ENCODE measurements around the gene DNAJC6.

DNAJC6 gene

GRCh38 chr1:65297706-65298105 lies 11.6 kb upstream of the DNAJC6 start:
- FAIRE-seq: no peak

- FAIRE-seq: no peak
Observed at GRCh38 chr1:65299328-65299727, 10.0 kb upstream of the DNAJC6 start.

- FAIRE-seq: no peak
Observed at GRCh38 chr1:65308781-65309303, 501 bp upstream of the DNAJC6 start.

- no peak for FAIRE-seq
Observed at GRCh38 chr1:65310078-65310587, 790 bp downstream of the DNAJC6 start.

GRCh38 chr1:65311760-65312159 lies 2.4 kb downstream of the DNAJC6 start:
- FAIRE-seq: no peak

- no peak for FAIRE-seq
Observed at GRCh38 chr1:65316233-65316632, 6.9 kb downstream of the DNAJC6 start.

GRCh38 chr1:65317866-65318653 lies 8.7 kb downstream of the DNAJC6 start:
- FAIRE-seq: no peak

- no peak for FAIRE-seq
Observed at GRCh38 chr1:65319141-65319540, 9.8 kb downstream of the DNAJC6 start.

GRCh38 chr1:65319754-65320153 lies 10.4 kb downstream of the DNAJC6 start:
- FAIRE-seq: no peak

- FAIRE-seq: no peak
Observed at GRCh38 chr1:65321879-65322278, 12.5 kb downstream of the DNAJC6 start.

GRCh38 chr1:65323246-65323645 lies 13.9 kb downstream of the DNAJC6 start:
- no peak for FAIRE-seq

GRCh38 chr1:65330021-65330420 lies 20.7 kb downstream of the DNAJC6 start:
- no peak for FAIRE-seq

- no peak for FAIRE-seq
Observed at GRCh38 chr1:65330822-65331221, 21.5 kb downstream of the DNAJC6 start.

- no peak for FAIRE-seq
Observed at GRCh38 chr1:65332821-65333220, 23.5 kb downstream of the DNAJC6 start.

- no peak for FAIRE-seq
Observed at GRCh38 chr1:65334081-65334480, 24.7 kb downstream of the DNAJC6 start.

- FAIRE-seq: no peak
Observed at GRCh38 chr1:65339866-65340468, 30.6 kb downstream of the DNAJC6 start.

GRCh38 chr1:65341381-65341780 lies 32.0 kb downstream of the DNAJC6 start:
- FAIRE-seq: no peak

- no peak for FAIRE-seq
Observed at GRCh38 chr1:65343286-65343685, 33.9 kb downstream of the DNAJC6 start.

- no peak for FAIRE-seq
Observed at GRCh38 chr1:65344171-65344814, 35.0 kb downstream of the DNAJC6 start.

GRCh38 chr1:65346190-65346589 lies 36.8 kb downstream of the DNAJC6 start:
- no peak for FAIRE-seq

- FAIRE-seq: no peak
Observed at GRCh38 chr1:65355031-65355712, 45.8 kb downstream of the DNAJC6 start.

- no peak for FAIRE-seq
Observed at GRCh38 chr1:65357291-65357960, 48.1 kb downstream of the DNAJC6 start.
